Astrocyte (in vitro differentiated cells and primary cell): Measurements from ENCODE around the gene DENR. TPM values are rescaled to one million over a fixed set of nuclear protein-coding genes. Genes with fewer than 3 reads are reported as not detected.

Source experiments
- DNase-seq: peaks from one replicate; pipeline ENCODE4 v3.0.0-alpha.2; 2010; ENCODE audit warnings: low read depth
- FAIRE-seq: peaks from 2 replicates; lab custom pipeline; 2011; peaks lifted over from hg19 to GRCh38; lab: Jason Lieb, UNC
- H2AFZ ChIP-seq: 2 replicates; pipeline ENCODE4 v1.6.0; 2012; ENCODE audit warnings: low read depth, low read length, inconsistent platforms
- H3K27ac ChIP-seq: 2 replicates; pipeline ENCODE4 v1.5.1; 2011; ENCODE audit warnings: low read depth, low read length, inconsistent platforms
- H3K27me3 ChIP-seq: 2 replicates; pipeline ENCODE4 v1.6.0; 2011; ENCODE audit warnings: low read length, inconsistent platforms; ENCODE audit not compliant: insufficient read depth
- H3K36me3 ChIP-seq: 2 replicates; pipeline ENCODE4 v1.5.1; 2011; ENCODE audit warnings: low read length, inconsistent platforms; ENCODE audit not compliant: insufficient read depth
- H3K4me1 ChIP-seq: 2 replicates; pipeline ENCODE4 v1.5.1; 2011; ENCODE audit warnings: low read length, inconsistent platforms; ENCODE audit not compliant: insufficient read depth
- H3K4me2 ChIP-seq: 2 replicates; pipeline ENCODE4 v1.6.0; 2012; ENCODE audit warnings: low read length, inconsistent platforms
- H3K4me3 ChIP-seq: 2 replicates; pipeline ENCODE4 v1.5.1; 2011; ENCODE audit warnings: low read depth, mild to moderate bottlenecking, low read length, inconsistent platforms; ENCODE audit not compliant: insufficient read depth
- H3K79me2 ChIP-seq: 2 replicates; pipeline ENCODE4 v1.6.0; 2012; ENCODE audit warnings: mild to moderate bottlenecking, low read length, inconsistent platforms; ENCODE audit not compliant: insufficient read depth
- H3K9ac ChIP-seq: 2 replicates; pipeline ENCODE4 v1.6.0; 2012; ENCODE audit warnings: mild to moderate bottlenecking, low read length, inconsistent platforms
- H3K9me3 ChIP-seq: 2 replicates; pipeline ENCODE4 v1.5.1; 2012; ENCODE audit warnings: low read depth, mild to moderate bottlenecking, low read length, inconsistent platforms; ENCODE audit not compliant: insufficient read depth
- H4K20me1 ChIP-seq: 2 replicates; pipeline ENCODE4 v1.6.0; 2012; ENCODE audit warnings: low read length, inconsistent platforms; ENCODE audit not compliant: insufficient read depth
- H3K27ac Mint-ChIP-seq: one replicate; pipeline ENCODE4 v1.8.0; 2021; ENCODE audit warnings: mild to moderate bottlenecking, mixed read lengths; ENCODE audit not compliant: unreplicated experiment
- H3K27me3 Mint-ChIP-seq: one replicate; pipeline ENCODE4 v1.8.0; 2021; ENCODE audit warnings: low read depth, mixed read lengths; ENCODE audit not compliant: unreplicated experiment
- H3K36me3 Mint-ChIP-seq: one replicate; pipeline ENCODE4 v1.8.0; 2021; ENCODE audit warnings: low read depth, mixed read lengths; ENCODE audit not compliant: unreplicated experiment
- H3K4me1 Mint-ChIP-seq: one replicate; pipeline ENCODE4 v1.8.0; 2021; ENCODE audit warnings: low read depth, mixed read lengths; ENCODE audit not compliant: unreplicated experiment
- H3K4me3 Mint-ChIP-seq: one replicate; pipeline ENCODE4 v1.8.0; 2021; ENCODE audit warnings: mild to moderate bottlenecking, moderate library complexity, mixed read lengths; ENCODE audit not compliant: unreplicated experiment
- H3K9me3 Mint-ChIP-seq: one replicate; pipeline ENCODE4 v1.8.0; 2021; ENCODE audit warnings: mild to moderate bottlenecking, mixed read lengths; ENCODE audit not compliant: unreplicated experiment
- CTCF ChIP-seq: IDR thresholded peaks from 2 replicates; pipeline ENCODE4 v1.5.1; 2011; ENCODE audit warnings: low read depth, mild to moderate bottlenecking, inconsistent platforms, low read length, moderate library complexity; ENCODE audit not compliant: insufficient read depth
- EZH2 ChIP-seq: IDR thresholded peaks from 2 replicates; pipeline ENCODE4 v1.6.1; 2012; ENCODE audit warnings: mild to moderate bottlenecking, low read length, inconsistent platforms; ENCODE audit not compliant: insufficient read depth
- total RNA-seq: library from RNA; stranded (reverse); gene quantifications from 2 replicates; pipeline ENCODE4 v1.2.1, GENCODE V29; 2021

Gene DENR
- total RNA-seq, 1 donor from 2014 or later: 62.9 TPM

- Histone ChIP-seq H3K4me2 (no peak overlapping the region), H3K9ac (no peak overlapping the region), H3K4me1 (no peaks in the 10 kb centered on the region), H3K9me3 (no peaks in the 10 kb centered on the region), H3K4me3 (no peak overlapping the region), H3K27me3 (no peaks in the 10 kb centered on the region), H2AFZ (no peak overlapping the region), H3K79me2 (no peaks in the 10 kb centered on the region), H3K36me3 (no peaks in the 10 kb centered on the region), H3K27ac (no peak overlapping the region), H4K20me1 (no peaks in the 10 kb centered on the region)
- TF ChIP-seq EZH2: no peak
- TF ChIP-seq CTCF: no peak
- H3K27me3 Mint-ChIP-seq: peaks cover under 1% of the 10 kb centered on the region
- H3K36me3 Mint-ChIP-seq: peaks cover 3% of the 10 kb centered on the region
- peak; percentile 47 for DNase-seq
- peaks cover 12% of the 10 kb centered on the region for H3K4me1 Mint-ChIP-seq
- H3K27ac Mint-ChIP-seq: no peak overlapping the region
- no peaks in the 10 kb centered on the region for H3K9me3 Mint-ChIP-seq
- FAIRE-seq: no peak
- H3K4me3 Mint-ChIP-seq: no peak overlapping the region
These were observed 37.9 kb downstream of the DENR start for GRCh38 chr12:122790393-122791075.

GRCh38 chr12:122793685-122794106 lies 41.1 kb downstream of the DENR start:
- H3K36me3 ChIP-seq: no peaks in the 10 kb centered on the region
- no peak overlapping the region for H3K4me3 ChIP-seq
- H3K36me3 Mint-ChIP-seq: no peaks in the 10 kb centered on the region
- no peaks in the 10 kb centered on the region for H3K79me2 ChIP-seq
- peaks cover 4% of the 10 kb centered on the region for H3K4me1 Mint-ChIP-seq
- H3K27ac Mint-ChIP-seq: no peak overlapping the region
- H4K20me1 ChIP-seq: no peaks in the 10 kb centered on the region
- no peak overlapping the region for H3K27ac ChIP-seq
- no peak overlapping the region for H3K4me2 ChIP-seq
- H3K9ac ChIP-seq: no peak overlapping the region
- no peaks in the 10 kb centered on the region for H3K9me3 ChIP-seq
- no peak overlapping the region for H3K4me3 Mint-ChIP-seq
- FAIRE-seq (no peak), DNase-seq (peak; percentile 36)
- TF ChIP-seq CTCF (peak; percentile 80), EZH2 (no peak)
- no peaks in the 10 kb centered on the region for H3K4me1 ChIP-seq
- H3K27me3 Mint-ChIP-seq: peaks cover 3% of the 10 kb centered on the region
- no peaks in the 10 kb centered on the region for H3K9me3 Mint-ChIP-seq
- H3K27me3 ChIP-seq: no peaks in the 10 kb centered on the region
- peak overlapping the region; percentile 20 for H2AFZ ChIP-seq

- peaks cover 3% of the 10 kb centered on the region for H3K27me3 Mint-ChIP-seq
- Histone ChIP-seq H3K36me3 (no peaks in the 10 kb centered on the region), H3K4me3 (no peak overlapping the region), H3K27ac (no peak overlapping the region), H3K4me1 (no peaks in the 10 kb centered on the region), H3K27me3 (no peaks in the 10 kb centered on the region), H4K20me1 (no peaks in the 10 kb centered on the region), H3K9ac (no peak overlapping the region), H3K4me2 (no peak overlapping the region), H3K79me2 (no peaks in the 10 kb centered on the region), H2AFZ (no peak overlapping the region), H3K9me3 (no peaks in the 10 kb centered on the region)
- FAIRE-seq (no peak), DNase-seq (no peak)
- TF ChIP-seq CTCF (no peak), EZH2 (no peak)
- H3K4me3 Mint-ChIP-seq: no peak overlapping the region
- no peak overlapping the region for H3K27ac Mint-ChIP-seq
- no peaks in the 10 kb centered on the region for H3K9me3 Mint-ChIP-seq
- H3K4me1 Mint-ChIP-seq: peaks cover 4% of the 10 kb centered on the region
- H3K36me3 Mint-ChIP-seq: no peaks in the 10 kb centered on the region
These were observed 43.2 kb downstream of the DENR start for GRCh38 chr12:122795807-122796206.
